ENCODE results near the gene HMGXB4.

HMGXB4 gene

DNA sequence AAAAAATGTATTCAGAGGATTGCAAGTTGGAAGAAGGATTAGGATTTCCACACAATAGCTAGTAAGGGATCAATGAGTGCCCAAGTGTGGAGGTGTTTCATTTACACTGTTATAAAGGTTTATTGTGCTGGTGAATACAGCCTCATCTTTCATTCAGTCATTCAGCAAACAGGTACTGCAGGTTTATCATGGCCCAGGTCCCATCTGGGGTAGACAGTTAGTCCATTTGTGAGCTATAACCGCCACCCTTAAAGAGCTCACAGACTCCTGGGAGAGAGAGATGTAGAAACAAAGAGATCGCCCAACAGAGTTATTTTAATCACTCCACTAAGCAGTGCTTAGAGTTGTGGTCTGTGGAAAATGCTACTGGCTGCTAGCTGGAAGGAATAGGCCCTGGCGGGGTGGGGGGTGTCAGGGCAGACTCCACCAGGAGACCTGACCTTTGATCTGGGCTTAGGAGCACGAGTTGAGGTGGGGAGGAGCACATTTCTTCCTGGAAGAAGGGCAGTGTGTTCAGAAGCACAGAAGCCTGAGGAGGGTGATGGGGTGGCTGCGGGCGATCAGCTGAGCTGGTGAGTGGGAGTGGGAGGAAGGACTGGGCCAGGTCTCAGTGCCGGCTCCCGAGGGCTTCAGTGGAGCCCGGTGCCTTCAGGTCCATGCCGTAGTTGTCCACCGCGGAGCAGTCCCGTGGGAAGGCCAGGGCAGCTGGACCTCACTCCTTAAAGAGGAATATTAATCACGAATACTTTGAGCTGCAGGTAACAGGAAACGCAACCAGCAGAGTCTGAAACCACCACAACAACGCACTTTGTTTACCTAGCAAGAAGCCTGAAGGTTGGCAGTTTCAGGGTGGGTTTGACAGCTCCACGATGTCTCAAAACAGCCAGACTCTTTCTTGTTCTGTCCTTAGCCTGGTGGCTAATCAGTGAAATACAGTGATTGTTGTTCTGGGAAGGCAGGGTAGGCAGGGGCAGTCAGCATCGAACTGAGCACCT lies 53.6 kb downstream of the HMGXB4 start:
- in situ Hi-C loops (cut with MboI; ENCODE audit: low sequenced_read_pairs): no loop called here

DNA sequence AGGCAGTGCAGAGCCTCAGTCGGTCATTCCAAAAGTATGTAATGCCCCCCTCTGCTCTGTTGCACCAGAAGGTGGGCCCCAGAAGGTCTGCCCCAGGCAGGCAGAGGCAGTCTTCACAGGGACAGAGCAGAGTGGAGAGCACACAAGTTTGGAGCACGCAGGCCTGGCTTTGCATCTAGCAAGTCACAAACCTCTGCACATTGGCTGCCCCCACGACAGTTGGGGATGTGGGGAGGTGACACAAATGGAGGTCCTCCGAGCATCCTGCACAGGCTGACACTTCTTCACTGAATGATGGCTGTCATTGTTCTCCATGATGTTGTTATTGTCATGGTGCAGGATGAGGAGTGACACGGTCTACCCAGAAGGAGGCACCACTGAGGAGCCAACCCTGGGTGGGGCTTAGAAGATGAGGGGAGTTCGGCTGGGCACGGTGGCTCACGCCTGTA lies 54.3 kb downstream of the HMGXB4 start:
- in situ Hi-C loops (cut with MboI; ENCODE audit: low sequenced_read_pairs): no loop called here

DNA sequence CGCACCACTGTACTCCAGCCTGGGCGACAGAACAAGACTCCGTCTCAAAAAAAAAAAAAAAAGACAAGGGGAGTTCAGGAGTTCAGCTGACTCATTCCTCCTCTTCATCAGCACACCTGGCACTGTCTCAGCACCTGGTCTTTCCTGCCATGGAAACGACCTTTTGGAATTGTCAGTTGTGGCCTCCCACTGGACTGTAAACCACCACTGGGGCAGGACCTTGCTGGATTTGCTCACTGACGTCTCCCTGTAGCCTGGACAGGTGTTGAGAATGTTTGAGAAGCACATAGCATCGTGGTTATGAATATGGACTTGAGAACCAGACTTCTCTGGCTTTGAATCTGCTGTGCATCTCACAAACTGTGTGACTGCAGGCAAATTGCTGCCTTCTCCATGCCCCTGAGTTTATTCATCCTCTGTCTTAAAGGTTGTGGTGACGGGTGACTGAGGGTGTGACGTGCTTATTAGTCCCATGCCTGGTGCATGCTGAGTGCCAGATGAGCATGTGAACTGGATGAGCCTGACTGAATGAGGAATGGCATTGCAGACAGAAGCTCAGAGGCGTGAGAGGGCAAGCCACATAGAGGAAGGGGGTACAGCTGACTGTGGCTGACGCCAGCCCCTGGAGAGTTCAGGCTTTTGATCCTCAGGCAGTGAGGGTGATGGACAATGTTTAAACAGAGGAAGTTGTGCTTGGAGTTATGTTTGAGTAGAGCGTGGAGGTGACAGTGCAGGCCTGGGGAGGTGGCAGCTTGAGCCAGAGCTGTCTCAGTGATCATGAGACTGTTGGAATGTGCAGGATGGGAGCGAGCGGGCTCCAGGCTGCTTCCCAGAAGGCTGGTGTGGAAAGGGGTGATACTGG lies 55.1 kb downstream of the HMGXB4 start:
- in situ Hi-C loops (cut with MboI; ENCODE audit: low sequenced_read_pairs): no loop called here

DNA sequence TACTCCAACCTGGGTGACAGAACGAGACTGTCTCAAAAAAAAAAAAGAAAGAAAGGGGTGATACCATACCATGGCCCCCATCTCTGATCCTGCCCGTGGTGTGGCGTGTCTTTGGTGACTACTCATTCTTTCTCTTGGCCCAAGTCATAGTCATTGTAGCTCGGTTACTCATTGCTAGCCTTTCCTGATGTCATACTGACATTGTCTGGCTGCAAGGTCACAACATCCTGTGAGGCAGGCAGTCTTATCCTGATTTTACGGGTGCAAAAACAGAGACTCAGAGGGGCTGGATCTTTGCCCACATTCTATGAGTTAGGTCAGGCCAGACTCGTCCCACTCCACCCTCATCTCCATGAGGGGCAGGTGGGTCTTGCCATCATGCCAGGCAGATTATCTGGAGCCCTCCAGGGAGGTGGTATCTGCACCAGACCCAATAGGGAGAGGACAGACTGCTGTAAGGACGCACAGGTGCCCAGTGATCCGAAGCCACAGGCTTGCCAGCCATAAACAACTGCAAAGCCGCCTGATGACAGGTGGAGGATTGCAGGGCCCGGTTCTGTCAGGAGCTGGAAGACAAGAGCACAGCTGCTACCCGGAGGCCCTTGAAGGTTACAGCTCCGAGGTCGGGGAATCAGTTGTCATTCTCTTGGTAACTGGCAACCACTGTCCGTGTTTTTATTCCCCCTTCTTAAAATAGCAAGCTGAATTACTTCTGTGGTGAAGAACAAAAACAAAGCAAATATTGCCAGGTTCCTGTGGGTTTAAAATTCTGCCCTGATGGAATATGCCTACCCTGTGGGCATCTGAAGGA lies 56.2 kb downstream of the HMGXB4 start:
- in situ Hi-C loops (cut with MboI; ENCODE audit: low sequenced_read_pairs): no loop called here

DNA sequence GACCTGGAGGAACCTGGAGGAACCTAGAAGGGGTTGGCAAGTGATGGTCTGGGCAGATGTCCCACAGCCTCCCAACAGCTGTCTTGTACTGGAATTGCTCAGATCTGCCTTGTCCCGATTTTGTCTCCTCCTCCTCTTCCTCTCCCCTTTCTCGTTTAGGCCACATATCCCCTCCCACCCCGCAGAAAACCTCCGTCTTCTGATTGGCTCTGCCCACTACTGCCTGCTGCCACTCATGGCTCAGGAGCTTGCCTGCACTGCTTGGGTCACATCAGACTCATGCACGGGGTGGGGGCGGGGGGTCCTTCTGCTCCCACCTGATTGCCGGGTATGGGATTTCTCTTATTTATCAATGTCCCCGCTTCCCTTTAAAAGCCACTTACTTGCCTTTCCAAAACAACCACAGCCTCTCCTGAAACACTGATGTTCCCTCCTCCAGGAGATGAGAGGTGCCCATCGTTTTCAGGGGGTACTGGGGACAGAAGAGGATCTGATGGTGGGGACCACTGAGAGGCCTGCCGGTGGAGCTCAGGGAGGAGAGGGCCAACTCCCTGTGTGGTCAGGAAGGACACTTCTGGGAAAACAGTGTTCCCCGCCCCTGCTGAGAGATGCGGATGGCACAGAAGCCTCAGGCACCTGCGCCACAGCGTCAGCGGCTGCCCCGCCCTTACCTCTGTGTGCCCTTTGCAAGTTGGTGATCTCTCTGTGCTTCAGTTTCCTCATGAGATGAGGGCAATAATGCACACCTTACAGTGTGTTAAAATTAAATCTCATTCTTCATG lies 57.1 kb downstream of the HMGXB4 start:
- in situ Hi-C loops (cut with MboI; ENCODE audit: low sequenced_read_pairs): no loop called here

DNA sequence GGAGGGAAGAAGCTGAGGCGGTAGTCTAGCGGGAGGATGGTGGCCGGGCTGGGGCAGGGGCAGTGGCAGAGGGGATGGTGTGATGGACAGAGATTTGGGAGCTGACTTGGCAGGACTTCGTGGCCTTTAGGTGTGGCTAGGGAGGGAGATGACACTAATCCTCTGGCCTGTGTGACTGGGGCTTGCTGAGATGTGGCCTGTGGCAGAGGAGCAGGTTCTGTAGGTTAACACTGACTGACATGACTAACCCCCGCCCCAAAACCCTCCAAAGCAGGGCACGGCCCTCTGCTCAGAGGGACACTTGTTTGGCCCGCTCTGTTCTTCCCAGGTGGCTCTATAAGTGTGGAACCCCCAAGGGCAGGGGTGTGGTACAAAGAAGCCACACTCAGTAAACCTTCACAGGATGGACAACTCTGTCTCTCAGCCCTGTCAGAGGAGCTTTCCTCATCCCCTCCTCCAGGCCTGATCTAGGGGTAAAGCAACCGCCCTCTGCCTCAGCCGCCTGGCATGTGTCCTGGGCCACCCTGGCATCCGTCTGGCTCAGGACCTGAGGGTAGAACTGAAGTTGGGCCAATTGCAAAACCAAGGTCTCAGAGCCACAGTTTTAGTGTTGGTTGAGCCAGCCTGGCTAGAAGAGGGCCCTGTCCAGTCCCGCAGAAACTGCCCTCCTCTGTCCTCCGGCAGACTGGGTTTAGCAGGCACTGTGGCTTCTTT lies 58.0 kb downstream of the HMGXB4 start:
- in situ Hi-C loops (cut with MboI; ENCODE audit: low sequenced_read_pairs): no loop called here

DNA sequence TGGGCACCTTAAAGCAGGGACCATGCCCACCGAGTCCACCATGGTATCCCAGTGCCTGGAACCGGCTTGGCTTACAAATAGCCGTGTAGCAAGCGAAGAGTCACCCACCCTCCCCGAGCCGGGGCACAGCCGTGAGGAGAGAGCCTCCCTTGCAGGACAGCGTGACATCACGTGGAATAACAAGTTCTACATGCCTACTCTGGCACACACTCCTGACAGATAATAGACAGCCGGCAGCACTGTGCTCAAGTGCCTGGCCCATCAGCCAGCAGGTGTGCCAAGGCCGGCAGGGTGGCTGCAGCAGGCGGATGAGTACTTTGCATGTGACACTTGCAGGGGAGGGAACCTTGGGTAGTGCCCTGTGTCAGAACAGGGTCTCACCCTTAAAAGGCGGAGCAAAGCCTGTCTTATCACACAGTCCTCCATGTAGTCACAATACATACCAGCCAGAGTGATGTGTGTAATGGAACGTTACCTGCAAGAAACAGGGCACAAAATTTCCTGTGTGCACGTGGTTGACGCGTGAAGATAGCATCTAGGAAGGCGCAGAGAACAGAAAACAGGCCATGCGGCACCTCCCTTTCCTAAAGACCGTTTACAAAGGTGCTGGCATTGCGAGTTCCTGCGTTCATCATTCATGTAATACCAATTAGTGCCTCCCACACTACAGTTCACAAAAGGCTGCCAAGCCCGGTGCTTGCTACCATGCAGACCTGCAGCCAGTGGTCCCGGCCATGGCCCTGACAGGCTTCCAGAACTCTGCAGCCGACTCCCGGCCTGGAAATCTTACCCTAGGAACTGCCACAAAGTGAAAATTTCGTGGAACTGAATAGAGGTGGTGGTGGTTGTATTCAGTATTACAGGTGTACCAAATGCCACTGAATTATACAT lies 58.8 kb downstream of the HMGXB4 start:
- in situ Hi-C loops (cut with MboI; ENCODE audit: low sequenced_read_pairs): no loop called here

DNA sequence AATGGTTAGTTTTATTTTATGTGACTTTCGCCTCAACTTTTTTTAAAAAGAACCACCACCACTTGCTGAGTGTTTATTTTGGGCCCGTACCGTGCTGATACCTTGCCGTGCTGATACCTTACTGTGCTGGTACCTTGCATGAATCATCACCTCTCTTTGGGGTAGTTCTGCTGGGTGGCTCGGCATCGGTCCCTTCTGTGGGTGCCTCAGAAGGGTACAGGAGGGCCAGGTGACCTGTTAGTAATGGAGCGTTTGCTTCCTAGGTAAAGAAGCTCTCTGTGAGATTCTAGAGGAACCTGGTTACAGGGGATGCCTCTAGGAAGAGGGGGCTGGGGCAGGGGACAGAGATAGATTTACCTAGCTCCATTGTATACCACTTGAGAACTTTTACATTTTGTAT lies 59.5 kb downstream of the HMGXB4 start:
- in situ Hi-C loops (cut with MboI; ENCODE audit: low sequenced_read_pairs): no loop called here

DNA sequence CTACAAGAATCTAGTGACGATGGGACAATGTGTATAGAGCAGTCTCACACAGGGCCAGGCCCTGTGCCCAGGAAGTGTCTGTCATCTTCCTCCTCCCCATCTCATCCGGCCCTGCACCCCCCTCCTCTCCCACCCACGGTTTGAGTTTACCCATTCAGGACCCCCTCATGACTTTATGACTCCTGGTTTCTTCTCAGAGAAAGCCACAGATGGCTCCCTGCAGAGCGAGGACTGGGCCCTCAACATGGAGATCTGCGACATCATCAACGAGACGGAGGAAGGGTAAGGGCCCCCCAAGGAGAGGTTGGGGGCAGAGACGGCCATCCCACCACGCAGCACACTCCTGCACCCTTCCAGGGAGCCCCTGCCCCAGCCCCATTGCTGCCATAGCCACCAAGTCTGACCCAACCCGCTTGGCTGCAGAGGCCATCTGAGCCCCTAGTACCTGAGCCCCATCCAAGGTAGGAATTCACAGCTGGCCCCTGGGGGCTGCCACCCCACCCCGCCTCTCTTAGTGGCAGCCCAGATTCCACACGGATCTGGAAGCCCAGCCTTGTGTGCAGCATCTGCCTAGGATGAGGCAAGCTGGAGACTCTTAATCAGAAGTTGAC lies 60.5 kb downstream of the HMGXB4 start:
- in situ Hi-C loops (cut with MboI; ENCODE audit: low sequenced_read_pairs): no loop called here

DNA sequence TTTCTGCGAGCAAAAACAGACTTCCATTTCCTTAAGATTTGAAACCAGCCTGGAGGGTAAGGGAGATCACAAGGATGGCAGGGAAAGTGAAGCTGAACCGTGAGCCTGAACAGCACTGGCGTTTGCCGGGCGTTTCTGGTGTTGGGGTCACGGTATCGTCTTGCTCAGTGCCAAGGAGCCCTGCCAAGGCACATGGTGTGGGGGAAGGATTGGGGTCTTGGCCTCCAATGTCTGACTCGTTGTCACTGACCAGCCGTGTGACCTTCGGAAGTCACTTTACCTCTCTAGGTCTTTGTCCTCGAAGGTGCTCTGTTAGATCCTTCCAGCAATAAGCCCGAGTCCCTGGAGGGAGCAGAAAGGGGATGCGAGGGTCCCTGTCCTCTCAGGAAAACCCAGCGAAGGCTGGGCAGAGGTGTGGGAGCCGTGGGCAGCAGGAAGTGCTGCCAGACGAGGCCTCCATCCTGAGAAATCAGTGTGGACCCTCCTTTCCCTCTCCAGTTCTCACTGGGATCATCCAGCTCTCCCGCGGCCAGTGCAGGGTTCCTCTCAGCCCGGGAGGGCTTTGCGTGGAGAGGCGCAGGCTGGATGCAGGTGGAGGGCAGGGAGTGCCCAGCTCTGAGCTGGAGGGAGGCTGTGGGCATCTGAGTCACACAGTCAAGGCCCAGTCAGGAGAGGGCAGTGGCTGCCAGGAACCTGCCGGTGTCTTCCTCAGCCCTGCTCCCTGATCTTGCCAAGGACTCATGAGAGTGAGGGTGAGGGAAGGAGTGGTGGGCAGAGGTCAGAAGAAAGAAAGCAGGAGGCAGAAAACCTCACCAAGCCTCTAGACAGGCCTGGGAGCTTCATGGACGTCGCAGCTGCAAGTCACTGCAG lies 61.3 kb downstream of the HMGXB4 start:
- in situ Hi-C loops (cut with MboI; ENCODE audit: low sequenced_read_pairs): no loop called here

DNA sequence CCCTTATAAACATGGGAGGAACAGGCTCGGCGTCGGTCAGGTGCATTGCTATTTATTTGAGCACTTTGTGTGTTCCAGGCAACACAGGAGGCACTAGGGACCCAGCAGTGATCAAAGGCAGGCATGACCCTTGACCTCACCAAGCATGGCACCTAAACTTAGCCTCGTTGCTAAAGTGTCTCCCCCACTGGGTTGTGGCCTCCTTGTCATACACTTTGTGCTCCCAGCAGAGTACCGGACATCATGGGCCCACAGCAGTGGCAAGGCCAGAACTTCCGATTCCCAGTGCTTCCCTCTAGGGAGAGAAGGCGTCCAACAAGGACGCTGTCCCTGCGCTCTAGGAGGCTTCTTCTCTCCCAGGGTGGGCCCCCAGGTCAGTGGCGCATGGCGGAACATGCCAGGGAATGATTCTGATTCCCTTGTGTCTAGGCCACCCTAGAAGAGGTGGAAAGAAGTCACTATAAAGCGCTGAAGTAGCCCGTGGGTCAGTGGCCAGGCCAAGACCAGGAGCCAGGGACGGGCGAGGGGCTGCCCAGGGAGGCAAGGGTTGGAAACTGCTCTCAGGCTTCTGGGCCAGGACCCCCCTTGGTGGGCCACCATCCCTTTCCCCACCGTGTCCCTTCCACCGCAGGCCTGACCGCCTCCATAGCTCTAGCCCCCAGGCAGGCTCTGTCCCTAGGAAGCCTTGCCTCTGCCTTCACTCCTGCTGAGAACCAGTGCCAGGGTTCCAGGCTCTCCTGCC lies 62.1 kb downstream of the HMGXB4 start:
- in situ Hi-C loops (cut with MboI; ENCODE audit: low sequenced_read_pairs): no loop called here

DNA sequence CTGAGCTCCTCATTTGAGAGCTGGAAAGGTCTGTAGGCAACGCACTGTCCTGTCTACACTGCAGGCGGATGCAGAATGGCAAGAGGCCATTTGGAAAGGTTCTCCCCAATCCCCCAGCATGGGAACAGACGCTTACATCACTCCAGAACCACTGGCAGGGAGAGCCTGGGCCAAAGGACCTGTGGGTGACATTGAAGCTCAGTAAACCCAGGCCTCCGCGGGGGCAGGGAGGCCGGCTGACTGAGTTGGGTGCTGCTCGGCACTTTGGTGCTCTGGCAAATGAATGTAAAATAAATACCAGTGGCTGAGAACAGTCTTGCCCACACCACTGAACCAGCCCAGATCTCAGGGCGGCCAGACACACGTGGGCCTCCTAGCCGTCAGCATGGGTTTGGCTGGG lies 64.8 kb downstream of the HMGXB4 start:
- in situ Hi-C loops (cut with MboI; ENCODE audit: low sequenced_read_pairs): no loop called here

DNA sequence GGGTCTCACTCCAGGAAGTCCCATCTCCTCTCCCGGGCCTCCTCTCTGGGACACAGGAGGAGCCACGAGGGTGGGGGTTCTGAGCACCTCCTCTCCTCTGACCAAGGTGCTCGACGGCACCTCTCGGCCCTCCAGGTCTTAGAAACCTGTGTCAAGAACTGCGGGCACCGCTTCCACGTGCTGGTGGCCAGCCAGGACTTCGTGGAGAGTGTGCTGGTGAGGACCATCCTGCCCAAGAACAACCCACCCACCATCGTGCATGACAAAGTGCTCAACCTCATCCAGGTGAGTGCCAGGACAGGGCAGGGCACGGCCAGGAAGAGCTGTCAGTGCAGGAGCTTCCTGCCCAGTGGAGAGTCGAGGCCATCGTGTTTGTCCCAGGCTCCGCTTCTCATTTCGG lies 65.6 kb downstream of the HMGXB4 start:
- in situ Hi-C loops (cut with MboI; ENCODE audit: low sequenced_read_pairs): no loop called here

DNA sequence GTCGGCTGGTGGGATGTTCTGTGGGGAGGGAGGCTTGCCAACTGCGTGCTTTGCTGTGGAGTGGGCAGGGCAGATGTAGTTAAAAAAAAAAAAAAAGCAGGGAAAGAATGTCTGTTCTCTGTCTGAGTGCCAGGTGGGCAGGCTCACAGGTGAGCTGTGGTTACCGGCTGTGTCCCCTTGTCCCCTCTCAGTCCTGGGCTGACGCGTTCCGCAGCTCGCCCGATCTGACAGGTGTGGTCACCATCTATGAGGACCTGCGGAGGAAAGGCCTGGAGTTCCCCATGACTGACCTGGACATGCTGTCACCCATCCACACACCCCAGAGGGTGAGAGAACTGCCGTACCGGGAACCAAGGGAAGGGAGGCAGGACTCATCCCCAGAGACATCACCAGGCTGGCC lies 66.0 kb downstream of the HMGXB4 start:
- in situ Hi-C loops (cut with MboI; ENCODE audit: low sequenced_read_pairs): no loop called here

DNA sequence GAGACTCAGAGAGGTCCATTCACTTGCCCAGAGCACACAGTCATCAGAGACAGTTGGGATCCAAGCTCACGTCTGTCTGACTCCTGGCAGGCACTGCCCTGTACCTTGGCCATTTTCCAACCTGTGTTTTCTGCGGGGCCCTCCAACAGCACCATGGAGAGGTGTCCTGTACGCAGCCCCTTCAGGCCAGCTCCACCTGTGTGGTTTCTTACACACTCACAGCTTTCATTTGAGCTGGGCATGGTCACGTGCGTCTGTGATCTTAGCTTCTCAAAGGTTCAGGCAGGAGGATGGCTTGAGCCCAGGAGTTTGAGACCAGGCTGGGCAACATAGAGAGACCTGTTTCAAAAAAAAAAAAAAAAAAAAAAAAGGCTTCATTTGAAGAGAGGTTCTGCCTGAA lies 66.8 kb downstream of the HMGXB4 start:
- in situ Hi-C loops (cut with MboI; ENCODE audit: low sequenced_read_pairs): no loop called here

DNA sequence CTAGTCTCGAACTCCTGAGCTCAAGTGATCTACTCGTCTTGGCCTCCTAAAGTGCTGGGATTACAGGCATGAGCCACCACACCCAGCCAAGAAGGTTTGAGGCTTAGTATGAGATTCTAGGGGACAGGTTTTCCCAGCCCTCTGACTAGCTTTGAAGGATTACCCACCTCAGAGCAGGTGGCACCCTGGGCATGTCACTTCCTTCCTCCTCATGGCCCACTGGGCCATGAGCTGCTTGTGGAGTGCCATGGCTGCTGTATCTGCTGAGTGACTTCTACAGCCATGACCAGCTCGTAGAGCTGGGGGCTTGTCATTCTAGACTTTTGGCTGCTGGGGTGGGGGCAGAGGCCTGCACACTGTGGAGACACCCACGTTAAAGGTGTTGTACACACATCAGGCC lies 67.5 kb downstream of the HMGXB4 start:
- in situ Hi-C loops (cut with MboI; ENCODE audit: low sequenced_read_pairs): no loop called here

Data from HL-60/S4 treated with retinoic acid at 250 ng/mL for 4 days and 3 days (cell line).